OCI-LY1 (cell line): ENCODE results near the gene CDSN.

Source experiments
- CTCF ChIP-seq: fragments of 200-600 bp; sonication (generic), shearing (Covaris generic); IDR thresholded peaks from 2 replicates; pipeline ENCODE4 v1.5.1; 2017; ENCODE audit warnings: mild to moderate bottlenecking, antibody characterized with exemption, low read length, moderate library complexity, mixed read lengths
- EZH2 ChIP-seq: fragments of 200-600 bp; sonication (generic), shearing (Covaris generic); IDR thresholded peaks from 2 replicates; pipeline ENCODE4 v1.8.0; 2017; ENCODE audit warnings: borderline replicate concordance, mixed run types, mild to moderate bottlenecking, antibody characterized with exemption, low read length, moderate library complexity, mixed read lengths

DNA sequence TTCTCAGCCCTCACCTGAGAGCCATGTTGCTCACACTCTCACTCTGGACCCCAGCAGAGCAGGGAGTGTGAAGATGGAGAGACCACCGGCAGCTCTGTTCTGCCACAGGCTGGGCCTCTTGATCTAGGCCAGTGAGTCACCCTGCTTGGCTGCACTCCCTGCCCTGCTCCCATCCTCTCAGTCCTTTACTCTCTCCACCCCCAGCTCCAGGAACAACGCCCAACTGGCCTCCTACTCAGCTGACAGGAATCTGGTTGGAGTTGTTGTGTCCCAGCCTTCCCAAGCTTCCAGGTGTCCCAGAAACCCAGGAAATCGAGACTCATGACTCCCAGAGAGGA, 5.7 kb downstream of the CDSN start, which contains the start of gene PSORS1C1:
- TF ChIP-seq CTCF (no peak), EZH2 (no peak)
